MM.1S (cell line): ENCODE results near the gene ANXA2.

Experiments
- DNase-seq: peaks from one replicate; pipeline ENCODE4 v3.0.0-alpha.2; 2015
- H2AFZ ChIP-seq: fragments of 300-600 bp; sonication (generic); 2 replicates; pipeline ENCODE4 v1.6.0; 2016; ENCODE audit warnings: antibody characterized with exemption, low read length
- H3F3A ChIP-seq: fragments of 300-600 bp; sonication (generic); 2 replicates; pipeline ENCODE4 v1.6.1; 2016; ENCODE audit warnings: mild to moderate bottlenecking, antibody characterized with exemption, low read length, moderate library complexity, mixed read lengths; ENCODE audit not compliant: insufficient read depth
- H3K27ac ChIP-seq: fragments of 300-600 bp; sonication (generic); 2 replicates; pipeline ENCODE4 v1.5.1; 2016; ENCODE audit warnings: mild to moderate bottlenecking, low read length
- H3K27me3 ChIP-seq: fragments of 300-600 bp; sonication (generic); replicated peaks from 2 replicates; pipeline ENCODE4 v1.6.0; 2016; ENCODE audit warnings: low read length; ENCODE audit not compliant: insufficient read depth
- H3K36me3 ChIP-seq: fragments of 300-600 bp; sonication (generic); replicated peaks from 2 replicates; pipeline ENCODE4 v1.6.1; 2016; ENCODE audit warnings: mild to moderate bottlenecking, low read length, mixed read lengths; ENCODE audit not compliant: insufficient read depth
- H3K4me1 ChIP-seq: fragments of 300-600 bp; sonication (generic); 2 replicates; pipeline ENCODE4 v1.6.1; 2016; ENCODE audit warnings: low read length, mixed read lengths
- H3K4me2 ChIP-seq: fragments of 300-600 bp; sonication (generic); 2 replicates; pipeline ENCODE4 v1.6.0; 2016; ENCODE audit warnings: low read depth, low read length
- H3K4me3 ChIP-seq: fragments of 300-600 bp; sonication (generic); 2 replicates; pipeline ENCODE4 v1.5.1; 2016; ENCODE audit warnings: low read length, mixed read lengths
- H3K79me2 ChIP-seq: fragments of 300-600 bp; sonication (generic); 2 replicates; pipeline ENCODE4 v1.6.1; 2016; ENCODE audit warnings: mixed run types, low read length, mixed read lengths
- H3K9ac ChIP-seq: fragments of 300-600 bp; sonication (generic); 2 replicates; pipeline ENCODE4 v1.6.1; 2016; ENCODE audit warnings: low read length, mixed read lengths
- H3K9me2 ChIP-seq: fragments of 300-600 bp; sonication (generic); replicated peaks from 2 replicates; pipeline ENCODE4 v1.6.1; 2016; ENCODE audit warnings: mild to moderate bottlenecking, low read length, mixed read lengths; ENCODE audit not compliant: insufficient read depth
- H3K9me3 ChIP-seq: fragments of 300-600 bp; sonication (generic); replicated peaks from 2 replicates; pipeline ENCODE4 v1.6.1; 2016; ENCODE audit warnings: mild to moderate bottlenecking, low read length, mixed read lengths; ENCODE audit not compliant: insufficient read depth
- H4K20me1 ChIP-seq: fragments of 300-600 bp; sonication (generic); 2 replicates; pipeline ENCODE4 v1.6.1; 2016; ENCODE audit warnings: mild to moderate bottlenecking, low read length, moderate library complexity, mixed read lengths; ENCODE audit not compliant: insufficient read depth
- CTCF ChIP-seq: fragments of 300-600 bp; sonication (generic); IDR thresholded peaks from 2 replicates; pipeline ENCODE4 v1.5.1; 2016; ENCODE audit warnings: antibody characterized with exemption, low read length, mixed read lengths
- EZH2 ChIP-seq: fragments of 300-600 bp; sonication (generic); optimal IDR thresholded peaks from 2 replicates; pipeline ENCODE3; 2017; ENCODE audit warnings: low read depth, mild to moderate bottlenecking, antibody characterized with exemption, low read length, mixed read lengths
- EZH2phosphoT487 ChIP-seq: fragments of 300-600 bp; sonication (generic); IDR thresholded peaks from 2 replicates; pipeline ENCODE4 v1.6.1; 2018; ENCODE audit warnings: antibody characterized with exemption, low read length

ANXA2 gene

DNA sequence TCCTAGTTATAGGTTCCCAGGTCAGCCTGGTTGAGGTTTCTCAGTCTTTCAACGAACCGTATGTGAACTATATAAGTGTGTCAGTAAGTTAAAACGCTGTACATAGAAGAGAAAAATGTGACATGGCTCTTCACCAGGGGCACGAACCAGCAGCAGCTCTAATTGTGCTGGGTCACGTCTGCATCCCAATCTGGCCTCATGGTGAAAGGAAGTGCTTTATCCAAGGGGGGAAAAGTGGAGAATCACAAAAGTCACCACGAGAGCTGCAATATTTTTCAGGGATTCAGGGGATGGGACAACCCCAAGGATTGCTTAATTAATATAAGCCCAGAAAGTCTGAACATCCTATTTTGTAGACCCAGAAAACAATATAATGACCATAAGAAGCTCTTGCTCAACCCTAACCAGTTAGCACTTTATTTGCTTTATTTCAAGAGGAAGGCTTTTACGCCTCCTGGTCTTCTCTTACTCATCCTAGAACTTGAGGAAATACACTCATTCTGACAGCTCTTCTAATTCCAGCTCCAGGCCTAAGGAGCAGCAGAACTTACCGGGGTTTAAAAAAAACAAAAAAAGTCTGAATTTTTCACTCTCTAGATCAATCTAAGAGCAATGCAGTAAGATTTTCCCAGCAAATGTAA, 16.5 kb downstream of the ANXA2 start:
- H3K9me2 ChIP-seq: no peaks in the 10 kb centered on the region
- H3K36me3 ChIP-seq: peaks cover 6% of the 10 kb centered on the region; the same call in 1 of the 2 replicates
- H4K20me1 ChIP-seq: no peaks in the 10 kb centered on the region
- H3K4me2 ChIP-seq: no peak overlapping the region
- H2AFZ ChIP-seq: no peak overlapping the region
- H3K79me2 ChIP-seq: peaks cover 60% of the 10 kb centered on the region
- no peak overlapping the region for H3K4me3 ChIP-seq
- H3F3A ChIP-seq: no peaks in the 10 kb centered on the region
- TF ChIP-seq EZH2phosphoT487: no peak
- no peak for TF ChIP-seq CTCF
- no peak for TF ChIP-seq EZH2
- H3K27me3 ChIP-seq: no peaks in the 10 kb centered on the region
- DNase-seq: no peak
- no peak overlapping the region for H3K9ac ChIP-seq
- no peaks in the 10 kb centered on the region for H3K9me3 ChIP-seq
- no peak overlapping the region for H3K27ac ChIP-seq
- no peaks in the 10 kb centered on the region for H3K4me1 ChIP-seq

DNA sequence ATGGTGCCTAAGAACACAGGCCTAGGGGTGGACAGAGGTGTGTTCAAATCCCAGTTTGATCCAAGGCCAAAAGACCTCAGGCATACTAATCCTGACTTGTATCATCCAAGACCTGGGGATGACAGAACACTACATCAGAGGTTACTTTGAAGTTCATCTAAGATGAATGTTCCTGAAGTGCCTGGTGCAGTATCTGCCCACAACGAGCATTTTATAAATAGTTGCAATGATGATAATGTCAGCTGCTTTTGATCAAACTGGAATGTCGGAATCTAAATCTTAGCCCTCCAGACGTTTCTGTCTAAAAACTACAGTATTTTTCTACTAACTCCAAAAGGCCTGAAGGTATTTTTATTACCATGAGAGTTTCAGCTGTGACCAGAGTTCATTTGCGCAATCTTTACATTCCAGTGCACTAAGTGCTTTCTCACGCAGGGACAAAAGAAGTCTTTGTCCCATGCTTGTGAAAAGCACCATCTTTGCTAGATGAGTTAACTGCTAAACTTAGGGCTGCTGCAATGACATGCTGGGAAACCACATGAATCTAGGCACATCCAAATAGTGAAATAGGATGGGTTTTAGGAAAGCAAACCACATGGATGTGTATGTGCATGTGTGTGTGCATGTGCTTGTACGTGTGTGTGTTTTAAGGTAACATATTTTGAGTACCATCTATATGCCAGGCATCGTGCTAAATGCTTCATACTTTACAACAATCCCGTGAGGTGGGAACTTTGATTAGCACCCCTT, 18.1 kb downstream of the ANXA2 start:
- Histone ChIP-seq H3F3A (no peaks in the 10 kb centered on the region), H3K27ac (no peak overlapping the region), H3K4me1 (no peaks in the 10 kb centered on the region), H3K4me3 (no peak overlapping the region), H2AFZ (no peak overlapping the region), H3K9me2 (no peaks in the 10 kb centered on the region), H3K36me3 (peaks cover 6% of the 10 kb centered on the region; the same call in 1 of the 2 replicates), H3K9ac (no peak overlapping the region), H3K27me3 (no peaks in the 10 kb centered on the region), H3K79me2 (peaks cover 48% of the 10 kb centered on the region), H3K4me2 (no peak overlapping the region), H3K9me3 (no peaks in the 10 kb centered on the region), H4K20me1 (no peaks in the 10 kb centered on the region)
- TF ChIP-seq EZH2 (no peak), CTCF (no peak), EZH2phosphoT487 (no peak)
- DNase-seq: no peak

DNA sequence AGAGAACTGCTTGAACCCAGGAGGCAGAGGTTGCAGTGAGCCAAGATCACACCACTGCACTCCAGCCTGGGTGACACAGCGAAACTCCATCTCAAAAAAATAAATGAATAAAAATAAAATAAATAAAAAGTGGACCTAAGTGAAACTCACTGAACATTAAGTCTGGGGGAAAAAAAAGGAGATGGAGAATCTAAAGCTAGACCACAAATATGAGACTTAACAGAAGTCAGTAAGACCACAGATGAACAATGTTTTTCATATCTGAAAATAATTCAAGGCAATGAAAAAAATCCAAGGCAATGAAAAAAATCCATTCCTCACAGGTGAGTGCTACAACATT, 18.6 kb downstream of the ANXA2 start:
- no peaks in the 10 kb centered on the region for H3K27me3 ChIP-seq
- H3K4me1 ChIP-seq: no peaks in the 10 kb centered on the region
- no peak overlapping the region for H3K27ac ChIP-seq
- peaks cover 4% of the 10 kb centered on the region; the same call in 1 of the 2 replicates for H3K36me3 ChIP-seq
- peaks cover 43% of the 10 kb centered on the region for H3K79me2 ChIP-seq
- H3K9me3 ChIP-seq: no peaks in the 10 kb centered on the region
- TF ChIP-seq EZH2phosphoT487 (no peak), EZH2 (no peak), CTCF (no peak)
- H3K9me2 ChIP-seq: no peaks in the 10 kb centered on the region
- H3F3A ChIP-seq: no peaks in the 10 kb centered on the region
- no peak for DNase-seq
- no peak overlapping the region for H3K4me2 ChIP-seq
- H2AFZ ChIP-seq: no peak overlapping the region
- H3K4me3 ChIP-seq: no peak overlapping the region
- no peak overlapping the region for H3K9ac ChIP-seq
- H4K20me1 ChIP-seq: no peaks in the 10 kb centered on the region
